AG10803 (cell line): ENCODE data around the gene PLCG1.

ENCODE experiments used
- DNase-seq: peaks from one replicate; pipeline ENCODE4 v3.0.0; 2010; ENCODE audit warnings: low read depth
- H3K4me3 ChIP-seq: 2 replicates; pipeline ENCODE4 v1.5.1; 2011; ENCODE audit warnings: mild to moderate bottlenecking, low read length, control low read depth
- CTCF ChIP-seq: conservative IDR thresholded peaks from 2 replicates; pipeline ENCODE4 v1.5.1; 2011; ENCODE audit warnings: mild to moderate bottlenecking, low read length, control low read depth, inconsistent platforms

PLCG1 gene

GRCh38 chr20:41176711-41177552 is 39.6 kb downstream of the PLCG1 start:
- TF ChIP-seq CTCF, result no peak
- no peak for DNase-seq
- no peak overlapping the region for H3K4me3 ChIP-seq

- TF ChIP-seq CTCF, result no peak
- DNase-seq, result peak; percentile 98
- no peak overlapping the region for H3K4me3 ChIP-seq
These were observed 40.3 kb downstream of the PLCG1 start for GRCh38 chr20:41177636-41178035.

- TF ChIP-seq CTCF, result no peak
- no peak for DNase-seq
- no peak overlapping the region for H3K4me3 ChIP-seq
These were observed 41.2 kb downstream of the PLCG1 start for GRCh38 chr20:41178495-41178894.

GRCh38 chr20:41178904-41179432 is 41.6 kb downstream of the PLCG1 start:
- DNase-seq, result no peak
- 0 out of 2 replicates have a peak, but pooled peaks have one; percentile 2 for TF ChIP-seq CTCF
- no peak overlapping the region for H3K4me3 ChIP-seq

DNA sequence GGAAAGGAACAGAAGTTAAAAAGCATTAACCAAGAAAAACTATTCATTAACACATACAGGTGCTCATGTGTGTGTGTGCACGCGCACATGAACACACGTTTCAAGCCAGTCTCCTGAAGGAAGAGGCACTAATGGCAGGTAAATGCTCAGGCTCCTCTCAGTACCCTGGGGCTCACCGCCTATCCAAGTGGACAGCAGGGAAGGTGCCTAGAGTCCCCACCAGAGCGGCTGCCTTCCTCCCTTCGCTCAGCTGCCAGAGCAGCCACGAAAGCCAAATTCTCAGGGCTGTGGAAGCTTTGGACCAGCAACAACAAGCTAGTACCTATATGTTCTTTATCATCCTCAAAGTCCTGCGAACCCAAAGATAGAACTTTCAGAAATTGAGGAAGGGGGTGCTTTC is 42.6 kb downstream of the PLCG1 start:
- no peak overlapping the region for H3K4me3 ChIP-seq
- DNase-seq, result no peak
- no peak for TF ChIP-seq CTCF

DNA sequence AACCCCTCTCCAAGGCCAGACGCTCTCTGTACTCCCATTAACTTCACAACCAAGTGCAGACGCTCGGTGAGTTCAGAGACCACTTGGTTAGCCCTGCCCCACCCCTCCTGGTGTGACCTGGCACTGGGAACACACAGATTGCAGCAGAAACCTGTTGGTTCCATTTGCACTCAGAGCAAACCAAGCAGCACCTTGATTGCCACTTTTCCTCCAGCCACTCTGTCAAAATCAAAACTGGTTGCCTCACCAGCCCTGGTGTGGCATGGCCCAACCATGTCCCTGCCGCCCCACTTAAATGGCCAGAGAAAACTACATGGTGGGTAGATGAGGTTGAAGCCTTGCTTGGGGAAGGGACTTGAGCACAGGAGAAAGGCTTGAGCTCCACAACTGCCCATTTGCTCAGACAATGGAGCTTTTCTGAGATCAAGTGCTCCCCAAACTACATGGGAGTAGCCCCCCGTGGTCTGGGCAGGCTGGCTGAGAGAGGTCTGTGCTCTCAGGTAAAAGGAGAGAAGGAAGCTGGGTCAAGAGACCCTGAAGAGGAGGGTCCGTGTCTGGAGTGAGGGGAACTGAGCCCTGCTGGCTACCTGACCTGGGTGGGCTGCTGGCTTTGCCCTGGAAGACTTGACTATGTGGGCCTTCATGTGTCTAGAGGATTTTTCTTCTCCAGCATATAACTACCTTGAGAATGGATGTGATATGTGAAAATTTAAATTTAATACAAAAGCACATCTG is 43.4 kb downstream of the PLCG1 start:
- TF ChIP-seq CTCF, result no peak
- H3K4me3 ChIP-seq, result no peak overlapping the region
- DNase-seq, result no peak
